ENCODE results near the gene PELI3.

DNA sequence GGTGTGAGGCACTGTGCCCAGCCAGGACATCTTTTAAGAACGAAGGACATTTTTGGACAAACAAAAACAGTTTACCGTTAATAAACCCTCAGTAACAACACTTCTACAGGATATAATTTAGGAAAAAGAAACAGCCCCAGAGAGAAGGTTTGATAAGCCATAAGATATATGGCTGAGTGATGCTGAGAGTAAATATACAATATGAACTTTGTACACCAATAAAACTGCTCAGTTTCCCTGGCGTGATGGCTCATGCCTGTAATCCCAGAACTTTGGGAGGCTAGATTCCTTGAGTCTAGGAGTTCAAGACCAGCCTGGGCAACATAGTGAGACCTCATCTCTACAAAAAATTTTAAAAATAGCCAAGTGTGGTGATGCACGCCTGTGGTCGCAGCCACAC is 31.8 kb downstream of the PELI3 start:
- TF ChIP-seq POLR2A (IDR thresholded peaks at IDR 0.05): no peak
- TF ChIP-seq, protein P1, sequence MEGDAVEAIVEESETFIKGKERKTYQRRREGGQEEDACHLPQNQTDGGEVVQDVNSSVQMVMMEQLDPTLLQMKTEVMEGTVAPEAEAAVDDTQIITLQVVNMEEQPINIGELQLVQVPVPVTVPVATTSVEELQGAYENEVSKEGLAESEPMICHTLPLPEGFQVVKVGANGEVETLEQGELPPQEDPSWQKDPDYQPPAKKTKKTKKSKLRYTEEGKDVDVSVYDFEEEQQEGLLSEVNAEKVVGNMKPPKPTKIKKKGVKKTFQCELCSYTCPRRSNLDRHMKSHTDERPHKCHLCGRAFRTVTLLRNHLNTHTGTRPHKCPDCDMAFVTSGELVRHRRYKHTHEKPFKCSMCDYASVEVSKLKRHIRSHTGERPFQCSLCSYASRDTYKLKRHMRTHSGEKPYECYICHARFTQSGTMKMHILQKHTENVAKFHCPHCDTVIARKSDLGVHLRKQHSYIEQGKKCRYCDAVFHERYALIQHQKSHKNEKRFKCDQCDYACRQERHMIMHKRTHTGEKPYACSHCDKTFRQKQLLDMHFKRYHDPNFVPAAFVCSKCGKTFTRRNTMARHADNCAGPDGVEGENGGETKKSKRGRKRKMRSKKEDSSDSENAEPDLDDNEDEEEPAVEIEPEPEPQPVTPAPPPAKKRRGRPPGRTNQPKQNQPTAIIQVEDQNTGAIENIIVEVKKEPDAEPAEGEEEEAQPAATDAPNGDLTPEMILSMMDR (IDR thresholded peaks at IDR 0.05): no peak
- no peak for TF ChIP-seq EP300 (IDR thresholded peaks at IDR 0.05)
